GM18502 (cell line): Measurements from ENCODE around the gene RGL2.
"Not testable (repeated sequence)": the region's sequence is repeated elsewhere in the genome, so short reads cannot be mapped to it uniquely, and the experiment has no call there.

ENCODE experiments used
- ATAC-seq: cut with Tn5 transposase; IDR thresholded peaks from one replicate; pipeline ENCODE4 v1.9.1; 2021; ENCODE audit warnings: mild to moderate bottlenecking; ENCODE audit not compliant: unreplicated experiment, poor library complexity

The RGL2 gene

DNA sequence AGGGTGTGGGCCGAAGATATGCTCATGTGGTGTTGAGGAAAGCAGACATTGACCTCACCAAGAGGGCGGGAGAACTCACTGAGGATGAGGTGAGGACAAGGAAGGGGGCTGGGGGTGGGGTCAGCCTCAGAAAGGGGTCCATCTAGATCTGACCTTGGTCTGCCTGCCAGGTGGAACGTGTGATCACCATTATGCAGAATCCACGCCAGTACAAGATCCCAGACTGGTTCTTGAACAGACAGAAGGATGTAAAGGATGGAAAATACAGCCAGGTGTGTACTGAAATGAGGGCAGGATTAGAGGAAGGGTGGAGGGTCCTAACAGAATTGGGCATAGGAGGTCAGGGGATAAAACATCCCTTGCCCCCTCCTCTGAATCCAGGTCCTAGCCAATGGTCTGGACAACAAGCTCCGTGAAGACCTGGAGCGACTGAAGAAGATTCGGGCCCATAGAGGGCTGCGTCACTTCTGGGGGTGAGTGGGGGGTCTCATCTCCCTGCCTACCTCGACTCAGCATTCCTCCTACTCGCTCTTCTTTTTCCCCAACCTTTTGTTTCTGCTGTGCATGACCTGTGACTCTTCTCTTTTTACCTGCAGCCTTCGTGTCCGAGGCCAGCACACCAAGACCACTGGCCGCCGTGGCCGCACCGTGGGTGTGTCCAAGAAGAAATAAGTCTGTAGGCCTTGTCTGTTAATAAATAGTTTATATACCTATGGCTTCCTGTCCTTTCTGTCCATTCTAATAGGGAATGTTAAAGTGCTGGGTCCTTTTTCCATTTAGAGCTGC, 22.8 kb downstream of the RGL2 start:
- not testable (repeated sequence) for ATAC-seq

DNA sequence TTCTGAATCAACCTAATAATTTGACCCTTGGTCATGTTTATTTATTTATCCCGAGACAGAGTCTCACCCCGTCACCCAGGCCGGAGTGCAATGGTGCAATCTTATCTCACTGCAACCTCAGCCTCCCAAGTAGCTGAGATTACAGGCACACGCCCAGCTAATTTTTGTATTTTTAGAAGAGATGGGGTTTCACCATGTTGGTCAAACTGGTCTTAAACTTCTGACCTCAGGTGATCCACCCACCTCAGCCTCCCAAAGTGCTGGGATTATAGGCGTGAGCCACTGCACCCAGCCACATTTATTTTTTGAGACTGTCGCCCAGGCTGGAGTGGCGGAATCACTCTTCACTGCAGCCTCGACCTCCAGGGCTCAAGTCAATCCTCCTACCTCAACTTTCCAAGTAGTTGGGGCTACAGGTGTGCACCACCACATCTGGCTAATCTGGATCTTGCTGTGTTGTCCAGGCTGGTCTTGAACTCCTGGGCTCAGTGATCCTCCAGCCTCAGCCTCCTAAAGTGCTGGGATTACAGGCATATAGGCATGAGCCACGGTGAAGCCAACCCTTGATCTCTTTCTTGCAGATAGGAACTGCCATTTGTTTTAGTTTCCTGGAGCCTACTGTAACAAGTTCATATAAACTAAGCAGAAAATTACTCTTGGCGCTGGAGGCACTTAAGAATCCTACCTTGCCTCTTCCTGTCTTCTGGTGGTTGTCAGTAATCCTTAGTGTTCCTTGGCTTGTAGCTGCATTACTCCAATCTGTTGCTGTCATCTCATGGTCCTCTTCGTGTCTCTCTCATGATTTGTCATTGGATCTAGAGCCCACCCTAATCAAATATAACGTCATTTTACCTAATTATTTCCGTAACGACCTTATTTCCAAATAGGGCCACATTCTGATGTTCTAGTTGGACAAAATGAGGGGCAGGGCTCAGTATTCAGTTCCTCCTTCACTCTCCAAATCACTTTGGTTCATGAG, 24.5 kb downstream of the RGL2 start:
- ATAC-seq: no peak

DNA sequence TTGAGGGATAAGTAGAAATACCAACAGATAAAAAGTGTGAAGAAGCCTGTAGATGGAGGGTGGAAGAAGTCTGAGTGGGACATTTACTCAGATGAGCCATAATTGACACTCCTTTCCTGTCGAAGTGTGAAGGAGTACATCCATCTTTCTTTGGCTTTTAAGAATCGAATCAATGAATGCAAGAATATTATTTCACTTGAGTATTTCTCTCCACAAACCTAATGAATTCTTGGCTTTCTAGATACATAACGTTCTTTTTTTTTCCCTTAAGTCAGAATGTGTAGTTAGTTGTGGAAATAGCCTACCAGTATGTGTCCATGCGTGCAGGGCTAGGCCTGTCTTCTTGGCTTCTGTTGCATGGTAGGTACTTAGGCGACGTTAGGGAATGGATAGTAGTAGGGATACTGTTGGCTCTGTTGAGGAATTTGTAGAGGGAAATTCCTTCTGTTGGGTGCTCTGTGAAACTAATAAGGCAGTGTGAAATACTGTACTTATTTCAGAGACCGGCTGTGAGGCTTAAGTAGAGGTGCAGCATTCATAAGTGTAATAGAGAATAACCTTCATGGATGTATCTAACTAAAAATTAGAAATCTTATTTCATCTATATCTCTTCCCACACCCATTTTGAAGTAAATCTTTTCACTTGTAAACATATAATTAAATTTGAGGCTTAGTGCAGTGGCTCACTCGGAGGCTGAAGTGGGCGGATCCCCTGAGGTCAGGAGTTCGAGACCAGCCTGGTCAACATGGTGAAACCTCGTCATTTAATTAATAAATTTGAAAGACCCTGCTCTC, 25.4 kb downstream of the RGL2 start:
- no peak for ATAC-seq

DNA sequence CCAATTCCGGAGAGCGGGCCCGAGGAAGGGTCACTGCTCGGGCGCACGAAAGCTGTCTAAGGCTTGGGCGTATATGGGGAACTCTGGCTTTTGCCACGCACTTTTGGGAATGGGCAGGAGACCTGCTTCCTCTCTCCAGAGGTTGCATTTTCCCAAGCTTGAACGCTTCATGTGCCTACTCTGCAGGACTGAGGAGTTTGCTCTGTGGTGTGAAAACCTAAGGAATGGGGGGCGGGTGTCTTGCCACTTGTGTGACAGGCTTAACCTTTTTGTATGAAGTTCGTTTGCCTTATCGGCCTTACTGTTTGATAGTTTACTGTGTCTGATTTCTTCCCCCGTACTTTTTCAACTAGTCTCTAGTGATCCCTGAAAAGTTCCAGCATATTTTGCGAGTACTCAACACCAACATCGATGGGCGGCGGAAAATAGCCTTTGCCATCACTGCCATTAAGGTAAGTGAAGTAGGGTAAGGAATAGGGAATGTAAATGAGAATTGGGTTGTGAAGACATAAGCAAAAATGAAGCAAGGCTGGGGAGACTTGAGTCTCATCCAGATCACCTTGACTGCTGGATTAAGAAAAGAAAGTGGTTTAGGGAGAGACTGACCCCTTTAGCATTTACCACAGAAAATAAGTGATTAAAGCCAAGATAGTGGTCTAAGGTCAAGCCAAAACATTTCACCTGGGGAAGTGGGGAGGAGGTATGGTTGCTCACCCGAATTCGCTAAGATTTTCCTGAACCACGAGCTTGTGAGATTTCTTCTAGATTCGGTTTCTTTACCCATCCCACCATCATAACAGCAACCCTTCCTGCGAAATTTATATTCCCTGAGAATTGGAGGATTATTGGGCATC, 26.2 kb downstream of the RGL2 start:
- no peak for ATAC-seq

DNA sequence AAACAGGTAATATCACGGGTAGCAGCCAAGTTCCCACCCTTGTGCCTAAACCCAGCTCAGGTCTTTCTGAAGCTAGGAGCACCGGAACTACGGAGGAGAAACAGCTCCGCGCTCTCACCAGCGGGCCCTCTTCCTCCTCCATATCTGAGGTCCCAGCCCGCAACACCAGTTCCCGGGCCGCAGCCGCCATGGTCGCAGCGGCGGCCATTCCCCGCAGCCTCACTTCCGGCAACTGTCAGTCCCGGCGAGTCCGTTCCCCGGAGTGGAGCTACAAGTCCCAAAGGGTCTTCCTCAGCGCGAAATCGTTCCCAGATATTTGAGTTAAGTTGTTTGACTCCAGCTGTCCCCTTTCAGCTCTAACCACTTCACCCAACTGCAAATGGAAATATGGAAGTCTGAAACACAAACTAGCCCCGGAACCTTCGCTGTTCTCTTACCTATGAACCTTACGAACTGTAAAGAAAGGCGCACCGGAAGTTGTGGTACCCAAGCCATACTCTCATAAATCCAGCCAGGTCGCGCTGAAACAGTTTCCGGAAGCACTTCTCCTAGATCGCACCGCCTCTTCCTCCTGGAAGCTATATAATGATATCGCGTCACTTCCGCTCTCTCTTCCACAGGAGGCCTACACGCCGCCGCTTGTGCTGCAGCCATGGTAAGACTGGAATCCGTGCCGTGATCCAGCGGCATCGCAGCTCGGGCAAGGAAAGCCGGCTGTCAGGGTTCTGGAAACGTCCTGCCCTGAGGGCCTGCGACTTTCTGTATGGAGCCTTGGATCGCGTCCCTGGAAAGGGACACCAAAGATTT, 27.1 kb downstream of the RGL2 start, which contains the start of the genes RPS18 and VPS52:
Gene RPS18 (plus strand): TSS at position 608 of the 807 bp plus-strand sequence. CDS start 45 bp downstream, at position 653.
Gene VPS52 (minus strand): TSS at position 409 of the 807 bp plus-strand sequence. CDS start 201 bp downstream, at position 208.
- ATAC-seq: peak; percentile 77

DNA sequence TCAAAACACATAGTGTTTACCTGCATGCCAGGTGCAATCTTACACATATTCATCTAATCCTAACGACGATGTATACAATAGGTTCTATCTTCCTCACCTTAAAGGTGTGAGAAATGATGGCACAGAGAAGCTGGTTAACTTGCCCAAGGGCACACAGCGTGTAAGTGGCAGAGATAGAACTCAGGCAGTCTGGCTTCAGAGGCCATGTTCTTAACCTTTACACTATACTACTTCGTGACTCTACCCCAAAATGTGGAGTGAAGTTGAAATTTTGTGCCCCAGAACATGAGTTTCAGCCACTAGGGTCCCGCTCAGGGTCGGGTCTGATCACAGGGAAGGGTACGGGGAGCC, 27.6 kb downstream of the RGL2 start:
- ATAC-seq: no peak

DNA sequence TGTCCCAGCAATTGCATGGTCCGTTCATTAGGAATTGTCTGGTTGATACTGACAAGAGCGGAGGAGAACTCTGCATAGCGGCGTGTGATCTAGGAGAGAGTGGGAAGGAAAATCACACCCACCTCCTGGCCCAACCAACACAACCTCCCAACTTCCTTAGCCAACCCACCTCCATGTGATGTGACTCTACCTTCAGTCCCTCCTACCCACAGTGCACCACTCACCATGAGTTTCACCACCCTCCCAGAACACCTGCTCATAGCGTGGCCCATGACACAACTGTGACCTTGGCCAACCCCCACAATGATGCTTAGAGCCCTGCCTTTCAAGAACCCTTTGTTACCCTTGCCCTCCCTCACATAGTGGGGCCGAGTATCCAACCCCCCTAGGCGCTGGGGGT, 34.7 kb downstream of the RGL2 start:
- ATAC-seq: no peak

DNA sequence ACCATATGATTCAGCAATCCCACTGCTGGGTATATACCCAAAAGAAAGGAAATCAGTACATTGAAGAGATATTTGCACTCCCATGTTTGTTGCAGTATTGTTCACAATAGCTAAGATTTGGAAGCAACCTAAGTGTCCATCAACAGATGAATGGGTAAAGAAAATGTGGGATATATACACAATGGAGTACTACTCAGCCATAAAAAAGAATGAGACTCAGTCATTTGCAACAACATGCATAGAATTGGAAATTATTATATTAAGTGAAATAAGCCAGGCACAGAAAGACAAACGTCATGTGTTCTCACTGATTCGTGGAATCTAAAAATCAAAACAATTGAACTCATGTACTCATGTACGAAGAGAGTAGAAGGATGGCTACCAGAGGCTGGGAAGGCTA, 36.3 kb downstream of the RGL2 start:
- not testable (repeated sequence) for ATAC-seq

DNA sequence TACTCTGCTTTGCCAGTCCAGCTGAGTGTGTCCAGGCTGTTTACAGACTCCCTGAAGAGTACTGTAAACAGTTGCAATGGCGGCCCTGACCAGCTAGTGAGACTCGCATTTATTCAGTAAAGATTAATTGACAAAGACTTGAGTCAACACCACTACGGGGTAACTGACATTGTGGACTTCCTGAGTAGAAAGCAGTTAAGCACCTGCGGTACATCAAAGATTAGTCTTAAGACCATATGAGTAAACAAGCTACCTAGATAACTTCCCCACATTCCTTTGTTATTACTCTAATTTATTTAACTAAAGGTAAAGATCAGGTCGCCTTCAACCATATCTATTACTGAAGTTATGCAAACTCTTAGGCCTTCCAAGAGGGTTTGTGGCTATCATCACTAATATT, 39.7 kb downstream of the RGL2 start:
- ATAC-seq: no peak

DNA sequence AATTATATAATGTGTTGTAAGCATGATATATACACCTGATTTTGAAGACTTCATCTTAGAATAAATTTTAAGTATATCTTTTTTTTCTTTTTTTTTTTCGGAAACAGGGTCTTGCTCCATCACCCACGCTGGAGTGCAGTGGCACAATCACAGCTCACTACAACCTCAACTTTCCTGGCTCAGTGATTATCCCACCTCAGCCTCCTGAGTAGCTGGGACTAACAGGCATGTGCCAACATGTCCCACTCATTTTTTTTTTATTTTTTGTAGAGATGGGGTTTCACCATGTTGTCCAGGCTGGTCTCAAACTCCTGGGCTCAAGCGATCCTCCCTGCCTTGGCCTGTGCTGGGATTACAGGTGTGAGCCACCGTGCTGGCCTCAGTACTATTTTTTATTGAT, 44.2 kb downstream of the RGL2 start:
- no peak for ATAC-seq

DNA sequence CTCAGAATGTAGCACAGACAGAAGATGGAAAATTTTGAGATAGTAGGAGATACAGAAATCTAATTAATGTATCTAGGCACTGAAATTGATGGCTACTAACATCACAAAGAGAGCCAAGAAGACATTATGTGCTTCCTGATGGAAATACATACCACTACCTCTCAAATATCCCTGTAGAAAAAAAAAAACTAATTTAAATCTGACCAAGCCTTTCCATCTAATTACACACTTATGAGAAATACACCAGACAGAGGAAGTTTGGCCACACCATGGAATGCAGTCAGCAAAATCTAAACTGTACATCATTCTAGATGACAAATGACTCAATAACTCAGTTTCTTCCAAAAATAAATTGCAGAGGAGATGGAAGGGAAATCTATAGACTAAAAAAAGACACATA, 46.0 kb downstream of the RGL2 start:
- no peak for ATAC-seq

DNA sequence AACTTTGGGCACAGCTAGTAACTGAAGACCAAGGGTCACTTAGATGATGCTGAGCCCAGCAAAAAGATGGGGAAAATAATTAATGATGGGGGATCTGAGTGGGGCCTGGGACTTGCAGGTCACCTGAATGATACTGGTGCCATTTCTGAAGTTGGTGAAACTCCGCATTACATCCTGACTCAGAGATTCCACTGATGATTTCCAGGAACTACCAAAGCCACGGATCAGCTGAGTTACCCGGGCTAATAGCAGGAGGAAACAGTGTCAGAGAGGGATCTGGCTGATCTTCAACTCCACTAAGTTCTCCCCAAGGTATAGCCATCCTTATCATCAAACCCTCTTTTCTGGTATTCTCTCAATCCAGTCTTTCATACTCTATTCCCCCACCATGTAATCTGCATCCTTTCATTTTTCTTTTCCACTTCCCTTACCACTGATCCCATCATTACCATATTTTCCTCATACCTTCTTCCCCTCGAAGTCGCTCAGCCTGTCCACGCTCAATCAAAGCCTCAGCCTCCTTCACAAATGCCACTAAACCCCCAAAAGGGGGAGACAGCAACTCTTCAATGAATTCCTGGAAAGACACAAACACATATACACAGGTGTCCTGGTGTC, 47.2 kb downstream of the RGL2 start:
- no peak for ATAC-seq

DNA sequence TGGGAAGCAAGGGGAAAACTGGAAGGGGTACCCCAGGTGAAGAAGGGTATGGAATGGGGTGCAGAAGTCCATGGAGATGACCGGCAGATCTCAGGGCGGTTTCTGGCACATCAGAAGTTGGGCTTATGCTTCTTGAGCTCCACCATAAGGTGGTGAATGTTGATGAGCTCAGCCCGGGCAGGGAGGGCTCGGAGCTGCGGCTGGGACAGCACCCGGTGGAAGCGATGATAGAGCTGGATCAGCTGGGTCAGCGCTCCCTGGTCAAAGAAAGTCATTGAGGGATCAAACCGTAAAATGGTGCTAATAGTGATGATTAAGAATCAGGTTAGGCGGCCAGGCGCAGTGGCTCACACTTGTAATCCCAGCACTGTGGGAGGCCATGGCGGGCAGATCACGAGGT, 48.0 kb downstream of the RGL2 start:
- no peak for ATAC-seq

DNA sequence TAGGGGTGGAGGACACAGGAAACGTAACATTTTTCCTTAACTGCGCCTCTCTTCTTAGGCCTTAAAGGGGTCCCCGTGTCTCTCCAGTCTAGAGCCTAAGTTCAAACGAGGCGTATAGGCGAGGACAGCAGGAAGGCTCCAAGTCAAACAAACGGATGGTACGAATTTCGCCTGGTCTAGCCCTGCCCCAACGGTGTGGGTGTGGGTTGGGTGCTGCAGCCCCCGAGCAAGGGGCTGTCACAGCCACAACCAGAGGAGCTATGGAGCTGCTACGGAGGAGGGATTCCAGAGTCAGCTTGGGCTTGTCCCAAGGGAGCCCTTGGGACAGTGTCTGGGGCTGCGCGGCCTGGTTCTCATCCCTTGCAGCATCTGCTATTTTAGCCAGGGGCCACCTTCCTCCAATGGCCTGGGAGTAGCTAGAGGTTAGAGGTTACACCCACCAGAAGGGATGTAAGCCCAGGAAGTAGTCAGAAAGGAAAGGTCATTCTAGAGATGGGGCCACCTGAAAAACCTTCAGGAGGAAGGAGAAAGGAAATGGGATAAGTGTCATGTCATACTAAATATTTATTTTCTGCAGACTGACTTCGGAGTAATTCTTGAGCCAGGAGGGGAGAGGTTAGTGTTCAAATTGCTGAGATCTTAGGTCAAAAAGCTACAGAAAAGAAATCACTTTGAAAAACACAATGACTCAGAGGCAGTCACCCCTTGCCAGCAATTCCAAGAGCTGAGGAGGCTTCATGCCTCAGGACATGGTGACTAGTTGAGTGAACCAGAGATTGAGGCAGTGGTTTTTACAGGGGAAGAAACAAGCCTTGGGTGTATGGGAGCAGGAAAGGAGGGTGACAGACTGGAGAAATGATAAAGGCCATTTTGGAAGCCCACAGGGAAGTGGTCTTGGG, 48.8 kb downstream of the RGL2 start:
- peak; percentile 6 for ATAC-seq

DNA sequence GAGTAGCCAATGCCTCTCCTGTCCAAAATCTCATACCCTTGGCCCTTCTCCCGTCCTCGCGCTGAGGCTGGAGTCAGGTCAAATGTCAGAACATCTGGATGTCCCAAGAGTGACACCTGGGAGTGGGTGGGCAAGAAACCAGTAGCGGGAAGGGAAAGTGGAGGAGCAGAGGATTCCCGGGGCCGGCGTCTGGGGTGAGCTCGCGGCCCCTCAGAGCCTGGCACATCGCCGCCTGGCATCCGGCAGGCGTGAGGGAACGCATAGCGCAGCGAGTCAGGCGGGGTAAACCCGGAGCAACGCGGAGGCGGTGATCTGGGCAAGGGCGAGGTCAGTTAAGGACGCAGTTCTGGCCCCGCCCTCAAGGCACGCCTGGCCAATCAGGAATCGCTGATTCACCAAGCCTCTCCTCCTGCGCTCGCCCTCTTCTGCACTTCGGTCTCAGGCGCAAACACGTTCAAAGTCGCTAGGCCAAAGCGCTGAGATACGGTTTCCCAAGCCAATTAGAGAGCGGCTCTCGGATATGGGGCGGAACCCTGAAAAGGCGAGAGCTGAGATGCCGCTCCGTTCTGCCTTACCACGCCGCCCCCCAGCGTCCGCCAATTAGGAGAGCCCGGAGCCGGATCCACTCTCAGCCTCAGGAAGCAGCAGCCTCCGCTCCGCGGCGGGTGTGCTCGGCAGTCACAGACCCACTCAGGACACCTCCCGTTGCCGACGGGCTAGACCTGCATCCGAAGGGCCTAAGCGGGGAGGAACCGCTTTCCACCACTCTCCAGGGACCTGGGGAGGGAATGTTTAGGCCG, 49.6 kb downstream of the RGL2 start:
- peak; percentile 90 for ATAC-seq

DNA sequence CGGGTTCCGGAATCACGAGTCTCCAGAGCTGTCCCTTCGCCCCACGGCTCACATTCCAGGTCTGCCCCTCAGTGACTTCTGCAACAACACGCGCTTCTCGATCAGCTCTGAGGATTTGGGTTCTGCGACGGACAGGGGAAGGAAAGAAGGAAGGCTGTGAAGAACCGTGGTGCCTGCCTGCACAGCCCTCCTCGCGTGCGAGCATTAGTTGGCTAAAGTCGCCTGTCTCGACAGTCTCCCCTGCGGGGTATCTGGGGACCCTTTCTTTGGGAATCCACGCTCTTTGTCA, 50.2 kb downstream of the RGL2 start:
- peak; percentile 13 for ATAC-seq
